ENCODE results near the gene CAPN10. TPM values are rescaled to one million over a fixed set of nuclear protein-coding genes. Genes with fewer than 3 reads are reported as not detected.
"Not testable (repeated sequence)": the region's sequence is repeated elsewhere in the genome, so short reads cannot be mapped to it uniquely, and the experiment has no call there.

CAPN10 gene
- total and polyA plus RNA-seq, 2 experiments from 2014 or later: 24.2 to 28.8 TPM

- peak overlapping the region; percentile 94 for H3K27ac ChIP-seq
- H2AFZ ChIP-seq: peak overlapping the region; percentile 12
- H3K4me2 ChIP-seq: peak overlapping the region; percentile 82
- H4K20me1 ChIP-seq (ENCODE audit: insufficient read depth, poor library complexity, severe bottlenecking): peaks cover 18% of the 10 kb centered on the region
- peak overlapping the region; percentile 16 for H3K4me3 ChIP-seq
- WGBS (ENCODE audit: low lambda C conversion rate, missing lambda C conversion rate): 26% methylated on average over 14 of the region's 14 CpGs
- H3K9me3 ChIP-seq (ENCODE audit: low read depth): no peaks in the 10 kb centered on the region
- H3K4me1 ChIP-seq (ENCODE audit: insufficient read depth): peaks cover 45% of the 10 kb centered on the region
- H3K27me3 ChIP-seq: no peaks in the 10 kb centered on the region
- peaks cover 54% of the 10 kb centered on the region for H3K79me2 ChIP-seq
- peak; percentile 63 for DNase-seq (ENCODE audit: low spot score)
- no peak for TF ChIP-seq EZH2phosphoT487 (IDR thresholded peaks at IDR 0.05; ENCODE audit: low read depth, severe bottlenecking, unreplicated experiment)
- no peak for TF ChIP-seq EZH2 (IDR thresholded peaks at IDR 0.05; ENCODE audit: borderline replicate concordance)
- TF ChIP-seq CTCF (IDR thresholded peaks at IDR 0.05; ENCODE audit: poor library complexity): no peak
- H3K36me3 ChIP-seq (replicated peaks; ENCODE audit: insufficient read depth, low read depth): no peaks in the 10 kb centered on the region
- H3K9me2 ChIP-seq (replicated peaks; ENCODE audit: insufficient read depth): no peaks in the 10 kb centered on the region
Measured at GRCh38 chr2:240561325-240561971, 25.1 kb upstream of the CAPN10 start.

- Histone ChIP-seq H3K79me2 (peaks cover 42% of the 10 kb centered on the region), H3K27ac (peak overlapping the region; percentile 94), H4K20me1 (ENCODE audit: insufficient read depth, poor library complexity, severe bottlenecking) (peaks cover 11% of the 10 kb centered on the region), H3K4me1 (ENCODE audit: insufficient read depth) (peaks cover 51% of the 10 kb centered on the region)
- H3K27me3 ChIP-seq; DNase-seq (ENCODE audit: low spot score); H3K9me2 ChIP-seq (replicated peaks; ENCODE audit: insufficient read depth); H2AFZ ChIP-seq; H3K4me2 ChIP-seq; H3K9me3 ChIP-seq (ENCODE audit: low read depth); H3K36me3 ChIP-seq (replicated peaks; ENCODE audit: insufficient read depth, low read depth); H3K4me3 ChIP-seq: not testable (repeated sequence)
- WGBS (ENCODE audit: low lambda C conversion rate, missing lambda C conversion rate): 97% methylated on average over 17 of the region's 17 CpGs
Measured at GRCh38 chr2:240563231-240563630, 23.3 kb upstream of the CAPN10 start.

- Histone ChIP-seq H3K4me1 (ENCODE audit: insufficient read depth) (peaks cover 48% of the 10 kb centered on the region), H3K9me2 (replicated peaks; ENCODE audit: insufficient read depth) (no peaks in the 10 kb centered on the region), H3K4me2 (no peak overlapping the region), H2AFZ (no peak overlapping the region), H3K27me3 (no peaks in the 10 kb centered on the region), H4K20me1 (ENCODE audit: insufficient read depth, poor library complexity, severe bottlenecking) (peaks cover 6% of the 10 kb centered on the region), H3K9me3 (ENCODE audit: low read depth) (no peaks in the 10 kb centered on the region), H3K4me3 (no peak overlapping the region), H3K36me3 (replicated peaks; ENCODE audit: insufficient read depth, low read depth) (no peaks in the 10 kb centered on the region), H3K79me2 (peaks cover 34% of the 10 kb centered on the region), H3K27ac (peak overlapping the region; percentile 100)
- TF ChIP-seq EZH2phosphoT487 (IDR thresholded peaks at IDR 0.05; ENCODE audit: low read depth, severe bottlenecking, unreplicated experiment): no peak
- no peak for TF ChIP-seq CTCF (IDR thresholded peaks at IDR 0.05; ENCODE audit: poor library complexity)
- TF ChIP-seq EZH2 (IDR thresholded peaks at IDR 0.05; ENCODE audit: borderline replicate concordance): no peak
- DNase-seq (ENCODE audit: low spot score): no peak
- WGBS (ENCODE audit: low lambda C conversion rate, missing lambda C conversion rate): 96% methylated on average over 12 of the region's 12 CpGs
Measured at GRCh38 chr2:240563951-240564560, 22.5 kb upstream of the CAPN10 start.

GRCh38 chr2:240564561-240565332 is 21.8 kb upstream of the CAPN10 start:
- Histone ChIP-seq H3K27me3 (no peaks in the 10 kb centered on the region), H3K36me3 (replicated peaks; ENCODE audit: insufficient read depth, low read depth) (no peaks in the 10 kb centered on the region), H2AFZ (no peak overlapping the region), H3K27ac (peak overlapping the region; percentile 100), H3K4me3 (no peak overlapping the region), H3K4me2 (peak overlapping the region; percentile 98), H4K20me1 (ENCODE audit: insufficient read depth, poor library complexity, severe bottlenecking) (peaks cover 5% of the 10 kb centered on the region), H3K9me2 (replicated peaks; ENCODE audit: insufficient read depth) (no peaks in the 10 kb centered on the region), H3K79me2 (peaks cover 34% of the 10 kb centered on the region), H3K9me3 (ENCODE audit: low read depth) (no peaks in the 10 kb centered on the region), H3K4me1 (ENCODE audit: insufficient read depth) (peaks cover 41% of the 10 kb centered on the region)
- TF ChIP-seq EZH2phosphoT487 (IDR thresholded peaks at IDR 0.05; ENCODE audit: low read depth, severe bottlenecking, unreplicated experiment) (no peak), CTCF (IDR thresholded peaks at IDR 0.05; ENCODE audit: poor library complexity) (peak; percentile 9)
- DNase-seq (ENCODE audit: low spot score): peak; percentile 49
- 84% methylated on average over 10 of the region's 10 CpGs for WGBS (ENCODE audit: low lambda C conversion rate, missing lambda C conversion rate)
